Measurements from ENCODE around the gene GTF2A2.

DNA sequence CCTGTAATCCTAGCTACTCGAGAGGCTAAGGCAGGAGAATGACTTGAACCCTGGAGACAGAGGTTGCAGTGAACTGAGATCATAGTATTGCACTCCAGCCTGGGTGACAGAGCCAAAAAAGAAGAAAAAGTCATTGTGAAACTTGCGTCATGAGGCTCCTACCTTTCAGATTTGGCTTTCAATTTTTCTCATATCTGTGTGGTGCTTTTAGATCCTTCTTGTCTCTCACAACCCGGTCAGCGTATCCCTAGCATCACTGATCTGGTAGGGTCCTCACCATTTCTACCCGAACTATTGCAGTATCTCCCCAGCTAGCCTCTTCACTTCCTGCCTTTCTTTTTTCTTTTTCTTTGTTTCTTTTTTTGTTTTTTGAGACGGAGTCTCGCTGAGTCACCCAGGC is 67.3 kb downstream of the GTF2A2 start:
- TF ChIP-seq, protein P1, sequence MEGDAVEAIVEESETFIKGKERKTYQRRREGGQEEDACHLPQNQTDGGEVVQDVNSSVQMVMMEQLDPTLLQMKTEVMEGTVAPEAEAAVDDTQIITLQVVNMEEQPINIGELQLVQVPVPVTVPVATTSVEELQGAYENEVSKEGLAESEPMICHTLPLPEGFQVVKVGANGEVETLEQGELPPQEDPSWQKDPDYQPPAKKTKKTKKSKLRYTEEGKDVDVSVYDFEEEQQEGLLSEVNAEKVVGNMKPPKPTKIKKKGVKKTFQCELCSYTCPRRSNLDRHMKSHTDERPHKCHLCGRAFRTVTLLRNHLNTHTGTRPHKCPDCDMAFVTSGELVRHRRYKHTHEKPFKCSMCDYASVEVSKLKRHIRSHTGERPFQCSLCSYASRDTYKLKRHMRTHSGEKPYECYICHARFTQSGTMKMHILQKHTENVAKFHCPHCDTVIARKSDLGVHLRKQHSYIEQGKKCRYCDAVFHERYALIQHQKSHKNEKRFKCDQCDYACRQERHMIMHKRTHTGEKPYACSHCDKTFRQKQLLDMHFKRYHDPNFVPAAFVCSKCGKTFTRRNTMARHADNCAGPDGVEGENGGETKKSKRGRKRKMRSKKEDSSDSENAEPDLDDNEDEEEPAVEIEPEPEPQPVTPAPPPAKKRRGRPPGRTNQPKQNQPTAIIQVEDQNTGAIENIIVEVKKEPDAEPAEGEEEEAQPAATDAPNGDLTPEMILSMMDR (IDR thresholded peaks at IDR 0.05): no peak
- TF ChIP-seq EZH2 (IDR thresholded peaks at IDR 0.05; ENCODE audit: borderline replicate concordance, insufficient read depth, low read depth, low read length, poor library complexity, severe bottlenecking): no peak

All from B cell (primary cell).